Measurements from ENCODE around the gene FARSB. TPM values are rescaled to one million over a fixed set of nuclear protein-coding genes. Genes with fewer than 3 reads are reported as not detected.

The FARSB gene
- total RNA-seq, 1 experiment from 2014 or later, result 50.7 TPM

- TF ChIP-seq REST (IDR thresholded peaks at IDR 0.05; ENCODE audit: low read depth) (no peak), ATF3 (IDR thresholded peaks at IDR 0.05) (no peak), CEBPB (IDR thresholded peaks at IDR 0.05; ENCODE audit: low read depth) (no peak), POLR2A (IDR thresholded peaks at IDR 0.05; ENCODE audit: borderline replicate concordance, extremely low read depth, insufficient read depth, insufficient read length) (no peak), ZFX (IDR thresholded peaks at IDR 0.05) (no peak), MAX (IDR thresholded peaks at IDR 0.05) (no peak)
These were observed 18.0 kb upstream of the FARSB start (continued) for GRCh38 chr2:222673883-222674282.

GRCh38 chr2:222673273-222673672 is 17.4 kb upstream of the FARSB start:
- no peak overlapping the region for H3K4me2 ChIP-seq (ENCODE audit: low read length)
- ChIA-PET CTCF (interaction anchor here (1.1 kb wide), 1 partner anchor 230 kb away, joined by 3 read pairs; no protein-coding TSS in a partner anchor), POLR2A (no interaction called here), RAD21 (ENCODE audit: low non-redundant PET in 1 of 2, low total read pairs in 2 of 2, uncharacterized antibody in 2 of 2, unreplicated experiment in 2 of 2) (no interaction called here)
- no TSS peak for BruUV-seq (replicated peaks)
- H3K79me2 ChIP-seq (ENCODE audit: insufficient read depth, low read length), result no peaks in the 10 kb centered on the region
- ATAC-seq (no peak), DNase-seq (ENCODE audit: low read depth, low spot score) (no peak)
- H3K4me1 ChIP-seq (ENCODE audit: control insufficient read depth in 1 of 2, insufficient read depth in 2 of 2, low read length in 2 of 2), result 0 out of 4 replicates have a peak, but pooled peaks cover 0 to under 1% of the 10 kb centered on the region in 2 experiments
- intact Hi-C loops (cut with micrococcal nuclease), result no loop called here
- no peaks in the 10 kb centered on the region for H3K9me3 ChIP-seq (ENCODE audit: control insufficient read depth in 1 of 2, insufficient read depth in 1 of 2, low read depth in 1 of 2, low read length in 2 of 2)
- H3K9me2 ChIP-seq (ENCODE audit: insufficient read depth), result no peaks in the 10 kb centered on the region
- H3K36me3 ChIP-seq (ENCODE audit: control insufficient read depth in 1 of 2, insufficient read depth in 2 of 2, low read length in 2 of 2), result no peaks in the 10 kb centered on the region
- H3K27me3 ChIP-seq (ENCODE audit: insufficient read depth, low read length), result no peaks in the 10 kb centered on the region
- H3K4me3 ChIP-seq (replicated peaks in 1 of 2; ENCODE audit: low read depth in 1 of 2, low read length in 2 of 2), result no peak overlapping the region
- TF ChIP-seq ZBTB33 (IDR thresholded peaks at IDR 0.05; ENCODE audit: extremely low read depth, insufficient replicate concordance, low read length) (no peak), MAX (IDR thresholded peaks at IDR 0.05) (no peak)
- H3K27ac ChIP-seq (ENCODE audit: low read depth, low read length), result no peak overlapping the region
- H4K20me1 ChIP-seq (ENCODE audit: insufficient read depth), result no peaks in the 10 kb centered on the region
- H3K9ac ChIP-seq (ENCODE audit: low read length), result no peak overlapping the region
- no peak overlapping the region for H2AFZ ChIP-seq (ENCODE audit: low read depth, low read length, poor library complexity, severe bottlenecking)
